ENCODE data around the gene AFF3.

GRCh38 chr2:100043891-100044255 is 98.5 kb downstream of the AFF3 start:
- TF ChIP-seq MAX (IDR thresholded peaks at IDR 0.05) (no peak), RAD21 (IDR thresholded peaks at IDR 0.05; ENCODE audit: low read depth) (no peak), CTCF (IDR thresholded peaks at IDR 0.05 in 2 of 3, conservative IDR thresholded peaks at IDR 0.05 in 1 of 3; ENCODE audit: borderline replicate concordance in 1 of 3, insufficient read depth in 1 of 3, low read depth in 2 of 3, low read length in 2 of 3) (no peak), EZH2phosphoT487 (IDR thresholded peaks at IDR 0.05; ENCODE audit: borderline replicate concordance) (no peak), POLR2A (IDR thresholded peaks at IDR 0.05; ENCODE audit: borderline replicate concordance, extremely low read depth, insufficient read depth, insufficient read length) (no peak), POLR2AphosphoS5 (IDR thresholded peaks at IDR 0.05; ENCODE audit: low read depth, low read length) (no peak), EZH2 (IDR thresholded peaks at IDR 0.05) (no peak), TCF7L2 (IDR thresholded peaks at IDR 0.05; ENCODE audit: borderline replicate concordance, extremely low read depth, insufficient read depth, insufficient read length) (no peak), YY1 (IDR thresholded peaks at IDR 0.05; ENCODE audit: extremely low read depth, insufficient replicate concordance, low read depth, low read length) (no peak), ELF1 (IDR thresholded peaks at IDR 0.05; ENCODE audit: borderline replicate concordance, low read depth) (no peak)

Measured in HCT116 (cell line).